Panc1 (cell line): ENCODE measurements around the gene ZDBF2. TPM values are rescaled to one million over a fixed set of nuclear protein-coding genes. Genes with fewer than 3 reads are reported as not detected.

Experiments
- ATAC-seq: fragments of 200-7000 bp; cut with Tn5 transposase; 2 replicates; pipeline ENCODE4 v1.9.1; 2020; ENCODE audit warnings: mild to moderate bottlenecking, moderate library complexity
- BruUV-seq: library from RNA; stranded (reverse); fragments of 400-500 nt; replicated peaks from 2 replicates; lab custom pipeline; 2021; lab: Mats Ljungman, UMichigan
- CTCF ChIA-PET: fragments of 300-600 bp; sonication (Branson Sonifier 250); formaldehyde crosslinking; loops from one replicate; lab custom pipeline; 2022; ENCODE audit warnings: antibody characterized with exemption; lab: Charles Lee
- POLR2A ChIA-PET: fragments of 300-600 bp; sonication (Branson Sonifier 250); formaldehyde crosslinking; loops from one replicate; lab custom pipeline; 2022; ENCODE audit warnings: antibody characterized with exemption; lab: Charles Lee
- DNase-seq: peaks from one replicate; pipeline ENCODE4 v3.0.0-alpha.2; 2010; ENCODE audit warnings: low read depth, low spot score
- H3K27ac ChIP-seq: 2 replicates; pipeline ENCODE4 v1.5.1; 2011; ENCODE audit warnings: mild to moderate bottlenecking, low read length, inconsistent platforms
- H3K27me3 ChIP-seq: fragments of 200-500 bp; sonication (Bioruptor generic); 2 replicates; pipeline ENCODE4 v1.6.0; 2014; ENCODE audit warnings: low read length, inconsistent platforms; ENCODE audit not compliant: control insufficient read depth, insufficient read depth
- H3K36me3 ChIP-seq: fragments of 200-500 bp; sonication (Bioruptor generic); 2 replicates; pipeline ENCODE4 v1.5.1; 2014; ENCODE audit warnings: inconsistent platforms, mild to moderate bottlenecking, low read length, moderate library complexity; ENCODE audit not compliant: control insufficient read depth, insufficient read depth
- H3K4me1 ChIP-seq: 2 replicates; pipeline ENCODE4 v1.5.1; 2011; ENCODE audit warnings: inconsistent platforms, mild to moderate bottlenecking, low read length, moderate library complexity; ENCODE audit not compliant: control insufficient read depth, insufficient read depth
- H3K4me3 ChIP-seq, 2 experiments: 2 replicates each; pipeline ENCODE4 v1.5.1; 2011 to 2012; ENCODE audit warnings: low read depth in 2 of 2, low read length in 2 of 2, mild to moderate bottlenecking in 2 of 2, inconsistent platforms in 1 of 2, moderate library complexity in 1 of 2
- H3K9me3 ChIP-seq: fragments of 200-500 bp; sonication (Bioruptor generic); 2 replicates; pipeline ENCODE4 v1.5.1; 2014; ENCODE audit warnings: low read depth, mild to moderate bottlenecking, inconsistent platforms, low read length, moderate library complexity; ENCODE audit not compliant: control insufficient read depth, insufficient read depth
- POLR2AphosphoS5 ChIP-seq: IDR thresholded peaks from 2 replicates; pipeline ENCODE4 v1.6.1; 2012; ENCODE audit warnings: mild to moderate bottlenecking, low read depth, low read length, moderate library complexity
- SIN3A ChIP-seq: IDR thresholded peaks from 2 replicates; pipeline ENCODE4 v1.6.1; 2012; ENCODE audit warnings: low read depth, mild to moderate bottlenecking, low read length, moderate library complexity, borderline replicate concordance; ENCODE audit not compliant: insufficient read depth
- TCF7L2 ChIP-seq: IDR thresholded peaks from 2 replicates; pipeline ENCODE4 v1.6.1; 2011; ENCODE audit warnings: mild to moderate bottlenecking, low read depth, low read length, inconsistent platforms
- in situ Hi-C: cut with HindIII; loops from 2 replicates; pipeline ENCODE4 v1.10.0; 2016; ENCODE audit warnings: low sequenced_read_pairs, low pct_unique_long_range_greater_than_20kb
- intact Hi-C: fragments of 100-400 bp; cut with micrococcal nuclease; formaldehyde crosslinking; loops from one replicate; pipeline ENCODE4 v1.10.0; 2022; ENCODE audit not compliant: unreplicated experiment
- total RNA-seq: library from RNA; stranded (reverse); gene quantifications from one replicate; pipeline ENCODE4 v1.2.1, GENCODE V29; 2021; ENCODE audit not compliant: unreplicated experiment
- TF ChIP-seq, protein P1 (sequence below), 2 experiments: IDR thresholded peaks; 2 replicates each; pipeline ENCODE4 v1.6.1; 2011 to 2012; ENCODE audit warnings: low read depth in 2 of 2, control low read depth in 1 of 2, low read length in 1 of 2, mild to moderate bottlenecking in 1 of 2, moderate library complexity in 1 of 2; ENCODE audit not compliant: insufficient read depth in 1 of 2
- TF ChIP-seq, protein P2 (sequence below): fragments of 450-650 bp; IDR thresholded peaks from 2 replicates; pipeline ENCODE4 v1.5.1; 2017; ENCODE audit warnings: mild to moderate bottlenecking

ZDBF2 gene
- total RNA-seq, 1 experiment from 2014 or later, result 4.2 TPM

DNA sequence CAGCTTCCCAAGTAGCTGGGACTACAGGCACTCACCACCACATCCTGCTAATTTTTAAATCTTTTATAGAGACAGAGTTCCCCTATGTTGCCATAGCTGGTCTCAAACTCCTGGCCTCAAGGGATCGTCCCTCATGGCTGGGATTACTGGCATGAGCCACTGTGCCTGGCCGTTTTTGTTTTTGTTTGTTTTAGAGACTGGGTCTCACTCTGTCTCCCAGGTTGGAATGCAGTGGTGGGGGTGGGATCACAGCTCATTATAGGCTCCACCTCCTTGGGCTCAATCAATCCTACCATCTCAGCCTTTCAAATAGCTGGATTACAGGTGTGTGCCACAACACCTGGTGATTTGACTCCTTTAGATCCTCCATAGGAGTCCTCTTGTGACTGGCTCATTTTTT is 19.5 kb upstream of the ZDBF2 start:
- H3K27ac ChIP-seq, result no peak overlapping the region
- no peak for ATAC-seq
- in situ Hi-C loops, result no loop called here
- intact Hi-C loops, result no loop called here
- BruUV-seq, result no TSS peak
- no peaks in the 10 kb centered on the region for H3K9me3 ChIP-seq
- POLR2A ChIA-PET, result no interaction called here
- no peak for DNase-seq
- no peaks in the 10 kb centered on the region for H3K4me1 ChIP-seq
- TF ChIP-seq, protein P1, sequence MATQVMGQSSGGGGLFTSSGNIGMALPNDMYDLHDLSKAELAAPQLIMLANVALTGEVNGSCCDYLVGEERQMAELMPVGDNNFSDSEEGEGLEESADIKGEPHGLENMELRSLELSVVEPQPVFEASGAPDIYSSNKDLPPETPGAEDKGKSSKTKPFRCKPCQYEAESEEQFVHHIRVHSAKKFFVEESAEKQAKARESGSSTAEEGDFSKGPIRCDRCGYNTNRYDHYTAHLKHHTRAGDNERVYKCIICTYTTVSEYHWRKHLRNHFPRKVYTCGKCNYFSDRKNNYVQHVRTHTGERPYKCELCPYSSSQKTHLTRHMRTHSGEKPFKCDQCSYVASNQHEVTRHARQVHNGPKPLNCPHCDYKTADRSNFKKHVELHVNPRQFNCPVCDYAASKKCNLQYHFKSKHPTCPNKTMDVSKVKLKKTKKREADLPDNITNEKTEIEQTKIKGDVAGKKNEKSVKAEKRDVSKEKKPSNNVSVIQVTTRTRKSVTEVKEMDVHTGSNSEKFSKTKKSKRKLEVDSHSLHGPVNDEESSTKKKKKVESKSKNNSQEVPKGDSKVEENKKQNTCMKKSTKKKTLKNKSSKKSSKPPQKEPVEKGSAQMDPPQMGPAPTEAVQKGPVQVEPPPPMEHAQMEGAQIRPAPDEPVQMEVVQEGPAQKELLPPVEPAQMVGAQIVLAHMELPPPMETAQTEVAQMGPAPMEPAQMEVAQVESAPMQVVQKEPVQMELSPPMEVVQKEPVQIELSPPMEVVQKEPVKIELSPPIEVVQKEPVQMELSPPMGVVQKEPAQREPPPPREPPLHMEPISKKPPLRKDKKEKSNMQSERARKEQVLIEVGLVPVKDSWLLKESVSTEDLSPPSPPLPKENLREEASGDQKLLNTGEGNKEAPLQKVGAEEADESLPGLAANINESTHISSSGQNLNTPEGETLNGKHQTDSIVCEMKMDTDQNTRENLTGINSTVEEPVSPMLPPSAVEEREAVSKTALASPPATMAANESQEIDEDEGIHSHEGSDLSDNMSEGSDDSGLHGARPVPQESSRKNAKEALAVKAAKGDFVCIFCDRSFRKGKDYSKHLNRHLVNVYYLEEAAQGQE (IDR thresholded peaks at IDR 0.05; ENCODE audit: insufficient read depth in 1 of 2, low read depth in 2 of 2, low read length in 1 of 2), result no peak
- TF ChIP-seq, protein P2, sequence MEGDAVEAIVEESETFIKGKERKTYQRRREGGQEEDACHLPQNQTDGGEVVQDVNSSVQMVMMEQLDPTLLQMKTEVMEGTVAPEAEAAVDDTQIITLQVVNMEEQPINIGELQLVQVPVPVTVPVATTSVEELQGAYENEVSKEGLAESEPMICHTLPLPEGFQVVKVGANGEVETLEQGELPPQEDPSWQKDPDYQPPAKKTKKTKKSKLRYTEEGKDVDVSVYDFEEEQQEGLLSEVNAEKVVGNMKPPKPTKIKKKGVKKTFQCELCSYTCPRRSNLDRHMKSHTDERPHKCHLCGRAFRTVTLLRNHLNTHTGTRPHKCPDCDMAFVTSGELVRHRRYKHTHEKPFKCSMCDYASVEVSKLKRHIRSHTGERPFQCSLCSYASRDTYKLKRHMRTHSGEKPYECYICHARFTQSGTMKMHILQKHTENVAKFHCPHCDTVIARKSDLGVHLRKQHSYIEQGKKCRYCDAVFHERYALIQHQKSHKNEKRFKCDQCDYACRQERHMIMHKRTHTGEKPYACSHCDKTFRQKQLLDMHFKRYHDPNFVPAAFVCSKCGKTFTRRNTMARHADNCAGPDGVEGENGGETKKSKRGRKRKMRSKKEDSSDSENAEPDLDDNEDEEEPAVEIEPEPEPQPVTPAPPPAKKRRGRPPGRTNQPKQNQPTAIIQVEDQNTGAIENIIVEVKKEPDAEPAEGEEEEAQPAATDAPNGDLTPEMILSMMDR, result no peak
- no peak for TF ChIP-seq TCF7L2
- no peak for TF ChIP-seq SIN3A
- no peak for TF ChIP-seq POLR2AphosphoS5
- no peaks in the 10 kb centered on the region for H3K27me3 ChIP-seq
- H3K36me3 ChIP-seq, result no peaks in the 10 kb centered on the region
- H3K4me3 ChIP-seq, result no peak overlapping the region
- CTCF ChIA-PET, result no interaction called here

DNA sequence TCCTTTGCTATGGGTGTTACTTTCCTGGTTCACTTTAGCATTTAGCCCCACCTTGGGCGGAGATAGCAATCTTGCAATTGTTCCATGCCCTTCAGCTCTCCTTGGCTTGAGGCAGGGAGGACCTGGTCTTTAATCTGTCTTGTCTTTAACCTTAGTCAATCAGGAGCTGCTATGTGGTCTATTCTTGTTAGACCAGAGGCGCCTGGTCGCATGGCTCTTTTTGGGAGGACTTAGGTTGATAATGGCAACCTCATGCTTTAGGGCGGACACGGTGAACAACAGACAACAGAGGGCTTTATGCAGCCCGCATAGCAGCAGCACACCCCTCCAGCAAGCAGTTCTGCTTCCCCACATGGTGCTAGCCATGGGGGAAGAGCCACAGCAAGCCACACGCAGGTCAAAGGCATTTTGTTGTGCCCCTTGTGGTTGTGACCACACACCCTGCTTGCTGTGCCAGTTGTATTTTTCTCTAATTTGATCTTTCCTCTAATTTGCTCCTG is 17.7 kb upstream of the ZDBF2 start:
- no peak overlapping the region for H3K4me3 ChIP-seq
- no peak for DNase-seq
- H3K27me3 ChIP-seq, result no peaks in the 10 kb centered on the region
- ATAC-seq, result no peak
- ChIA-PET POLR2A (no interaction called here), CTCF (interaction anchor here (0.6 kb wide), 1 partner anchor 399 kb away, joined by 6 read pairs; no protein-coding TSS in a partner anchor)
- in situ Hi-C loops (no loop called here), intact Hi-C loops (no loop called here)
- no peak overlapping the region for H3K27ac ChIP-seq
- TF ChIP-seq SIN3A, result no peak
- no peak for TF ChIP-seq POLR2AphosphoS5
- TF ChIP-seq, protein P2, result no peak
- TF ChIP-seq, protein P1 (IDR thresholded peaks at IDR 0.05; ENCODE audit: insufficient read depth in 1 of 2, low read depth in 2 of 2, low read length in 1 of 2), result no peak
- no peak for TF ChIP-seq TCF7L2
- no peaks in the 10 kb centered on the region for H3K9me3 ChIP-seq
- H3K4me1 ChIP-seq, result no peaks in the 10 kb centered on the region
- BruUV-seq, result no TSS peak
- no peaks in the 10 kb centered on the region for H3K36me3 ChIP-seq
